ENCODE data around the gene SMIM8. TPM values are rescaled to one million over a fixed set of nuclear protein-coding genes. Genes with fewer than 3 reads are reported as not detected.

SMIM8 gene
- total and polyA plus RNA-seq, 2 donors (not counting 1 experiment from before 2014, with no cell fraction given), result 3.7 to 19.1 TPM

- H3K36me3 ChIP-seq (replicated peaks in 1 of 2; ENCODE audit: control extremely low read depth in 1 of 2, control insufficient read depth in 1 of 2, extremely low read depth in 1 of 2, insufficient read depth in 2 of 2, low read length in 1 of 2), result no peaks in the 10 kb centered on the region
- TF ChIP-seq, protein P1, sequence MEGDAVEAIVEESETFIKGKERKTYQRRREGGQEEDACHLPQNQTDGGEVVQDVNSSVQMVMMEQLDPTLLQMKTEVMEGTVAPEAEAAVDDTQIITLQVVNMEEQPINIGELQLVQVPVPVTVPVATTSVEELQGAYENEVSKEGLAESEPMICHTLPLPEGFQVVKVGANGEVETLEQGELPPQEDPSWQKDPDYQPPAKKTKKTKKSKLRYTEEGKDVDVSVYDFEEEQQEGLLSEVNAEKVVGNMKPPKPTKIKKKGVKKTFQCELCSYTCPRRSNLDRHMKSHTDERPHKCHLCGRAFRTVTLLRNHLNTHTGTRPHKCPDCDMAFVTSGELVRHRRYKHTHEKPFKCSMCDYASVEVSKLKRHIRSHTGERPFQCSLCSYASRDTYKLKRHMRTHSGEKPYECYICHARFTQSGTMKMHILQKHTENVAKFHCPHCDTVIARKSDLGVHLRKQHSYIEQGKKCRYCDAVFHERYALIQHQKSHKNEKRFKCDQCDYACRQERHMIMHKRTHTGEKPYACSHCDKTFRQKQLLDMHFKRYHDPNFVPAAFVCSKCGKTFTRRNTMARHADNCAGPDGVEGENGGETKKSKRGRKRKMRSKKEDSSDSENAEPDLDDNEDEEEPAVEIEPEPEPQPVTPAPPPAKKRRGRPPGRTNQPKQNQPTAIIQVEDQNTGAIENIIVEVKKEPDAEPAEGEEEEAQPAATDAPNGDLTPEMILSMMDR (IDR thresholded peaks at IDR 0.05), result no peak
- TF ChIP-seq EZH2 (IDR thresholded peaks at IDR 0.05; ENCODE audit: borderline replicate concordance, insufficient read depth, low read depth, low read length, poor library complexity, severe bottlenecking), result no peak
- WGBS (ENCODE audit: insufficient coverage), result 67% methylated on average over 2 of the region's 4 CpGs
These were observed 13.4 kb upstream of the SMIM8 start for GRCh38 chr6:87308970-87309369.

GRCh38 chr6:87312860-87313259 lies 9.5 kb upstream of the SMIM8 start:
- Histone ChIP-seq H3K27ac (ENCODE audit: low read length in 2 of 2) (no peak overlapping the region), H3K36me3 (replicated peaks in 1 of 2; ENCODE audit: control extremely low read depth in 1 of 2, control insufficient read depth in 1 of 2, extremely low read depth in 1 of 2, insufficient read depth in 2 of 2, low read length in 1 of 2) (no peaks in the 10 kb centered on the region), H3K4me3 (ENCODE audit: control extremely low read depth in 1 of 5, extremely low read depth in 1 of 5, insufficient read depth in 1 of 5, low read depth in 2 of 5, low read length in 4 of 5) (no peak overlapping the region), H3K9ac (ENCODE audit: low read length) (no peak overlapping the region), H4K20me1 (ENCODE audit: control insufficient read depth, insufficient read depth, low read length, poor library complexity, severe bottlenecking) (no peaks in the 10 kb centered on the region), H3K9me3 (ENCODE audit: control extremely low read depth in 1 of 3, control insufficient read depth in 2 of 3, insufficient read depth in 1 of 3, low read length in 2 of 3) (no peaks in the 10 kb centered on the region), H2AFZ (ENCODE audit: insufficient read depth, low read depth, low read length, poor library complexity, severe bottlenecking) (no peak overlapping the region), H3K79me2 (ENCODE audit: control insufficient read depth, insufficient read depth, low read length) (no peaks in the 10 kb centered on the region), H3K4me1 (ENCODE audit: control insufficient read depth in 2 of 2, insufficient read depth in 2 of 2, low read length in 2 of 2) (no peaks in the 10 kb centered on the region), H3K27me3 (replicated peaks in 1 of 4; ENCODE audit: control extremely low read depth in 1 of 4, control insufficient read depth in 3 of 4, insufficient read depth in 4 of 4, low read length in 3 of 4) (peaks cover 0 to 9% (median 6%) of the 10 kb centered on the region in 4 experiments), H3K4me2 (replicated peaks; ENCODE audit: low read depth, low read length, poor library complexity, severe bottlenecking) (no peak overlapping the region)
- no peak for DNase-seq
- POLR2A ChIA-PET, result no interaction called here
- no peak overlapping the region for H3K4me3 Mint-ChIP-seq
- no peak for ATAC-seq (ENCODE audit: low read depth)
- CTCF ChIA-PET, result no interaction called here
- no peaks in the 10 kb centered on the region for H3K9me3 Mint-ChIP-seq (ENCODE audit: insufficient read depth)
- no peak overlapping the region for H3K27ac Mint-ChIP-seq
- no peak for TF ChIP-seq EZH2 (IDR thresholded peaks at IDR 0.05; ENCODE audit: borderline replicate concordance, insufficient read depth, low read depth, low read length, poor library complexity, severe bottlenecking)
- TF ChIP-seq, protein P1 (IDR thresholded peaks at IDR 0.05), result no peak
- no CpG with 5 or more reads among the region's 1 CpG for WGBS (ENCODE audit: insufficient coverage)
- intact Hi-C loops (cut with micrococcal nuclease), result no loop called here
- H3K4me1 Mint-ChIP-seq, result no peaks in the 10 kb centered on the region
- H3K27me3 Mint-ChIP-seq, result peaks cover 17% of the 10 kb centered on the region

More at GRCh38 chr6:87308970-87309369, 13.4 kb upstream of the SMIM8 start:
- Histone ChIP-seq H3K79me2 (ENCODE audit: control insufficient read depth, insufficient read depth, low read length) (no peaks in the 10 kb centered on the region), H3K9ac (ENCODE audit: low read length) (no peak overlapping the region), H3K4me1 (ENCODE audit: control insufficient read depth in 2 of 2, insufficient read depth in 2 of 2, low read length in 2 of 2) (no peaks in the 10 kb centered on the region), H4K20me1 (ENCODE audit: control insufficient read depth, insufficient read depth, low read length, poor library complexity, severe bottlenecking) (no peaks in the 10 kb centered on the region), H3K4me2 (replicated peaks; ENCODE audit: low read depth, low read length, poor library complexity, severe bottlenecking) (no peak overlapping the region), H3K27me3 (replicated peaks in 1 of 4; ENCODE audit: control extremely low read depth in 1 of 4, control insufficient read depth in 3 of 4, insufficient read depth in 4 of 4, low read length in 3 of 4) (peaks cover 0 to 3% (median 0%) of the 10 kb centered on the region in 4 experiments), H3K9me3 (ENCODE audit: control extremely low read depth in 1 of 3, control insufficient read depth in 2 of 3, insufficient read depth in 1 of 3, low read length in 2 of 3) (no peaks in the 10 kb centered on the region), H3K4me3 (ENCODE audit: control extremely low read depth in 1 of 5, extremely low read depth in 1 of 5, insufficient read depth in 1 of 5, low read depth in 2 of 5, low read length in 4 of 5) (no peak overlapping the region), H2AFZ (ENCODE audit: insufficient read depth, low read depth, low read length, poor library complexity, severe bottlenecking) (no peak overlapping the region), H3K27ac (ENCODE audit: low read length in 2 of 2) (no peak overlapping the region)
- intact Hi-C loops (cut with micrococcal nuclease), result no loop called here
- Mint-ChIP-seq H3K9me3 (ENCODE audit: insufficient read depth) (peaks cover 5% of the 10 kb centered on the region), H3K27ac (no peak overlapping the region), H3K4me1 (no peaks in the 10 kb centered on the region), H3K4me3 (no peak overlapping the region), H3K27me3 (peaks cover 13% of the 10 kb centered on the region)
- ATAC-seq (ENCODE audit: low read depth) (no peak), DNase-seq (no peak)
- ChIA-PET POLR2A (interaction anchor here (0.6 kb wide), 1 partner anchor 1679 kb away, joined by 5 read pairs; no protein-coding TSS in a partner anchor), CTCF (interaction anchor here (1.1 kb wide), 1 partner anchor 13 kb away, joined by 3 read pairs; no protein-coding TSS in a partner anchor)
